ENCODE measurements around the gene TMEM245.
A peak's percentile ranks its signal among the peaks of the same experiment; 100 is the strongest.

The TMEM245 gene

GRCh38 chr9:109110329-109111021, 9.3 kb downstream of the TMEM245 start (continued):
- no peak for TF ChIP-seq ZNF501 (tag by site-specific recombination; IDR thresholded peaks at IDR 0.05)
- peak; percentile 82 for TF ChIP-seq FEZF1 (tag by site-specific recombination; IDR thresholded peaks at IDR 0.05)

GRCh38 chr9:109109967-109110328, 9.8 kb downstream of the TMEM245 start:
- Histone ChIP-seq H3K9me3 (ENCODE audit: control insufficient read depth, insufficient read depth, low read depth, low read length) (no peaks in the 10 kb centered on the region), H3K4me1 (ENCODE audit: control insufficient read depth, insufficient read depth, low read length) (peaks cover 23% of the 10 kb centered on the region), H3K36me3 (ENCODE audit: control insufficient read depth in 2 of 2, insufficient read depth in 1 of 2, low read length in 2 of 2) (peaks cover 0 to 10% of the 10 kb centered on the region in 2 experiments; a peak in 2 of 3 replicates), H3K27ac (ENCODE audit: extremely low read depth, low read depth, low read length) (no peak overlapping the region), H3K4me3 (ENCODE audit: low read depth, low read length) (no peak overlapping the region)
- ChIA-PET CTCF (interaction anchor here (0.6 to 1.5 kb wide), 5 partner anchors 10 to 197 kb away, joined by 3 read pairs; partner anchors contain the start of gene TMEM245), POLR2A (interaction anchor here (1.4 to 3.1 kb wide), 2 partner anchors 9 to 13 kb away, joined by 5 to 32 read pairs; partner anchors contain the start of gene TMEM245)
- TF ChIP-seq GLIS1 (tag by site-specific recombination; IDR thresholded peaks at IDR 0.05) (no peak), ZFP37 (tag by site-specific recombination; IDR thresholded peaks at IDR 0.05) (no peak), ZNF138 (tag by site-specific recombination; IDR thresholded peaks at IDR 0.05; ENCODE audit: borderline replicate concordance) (no peak), ZNF664 (tag by site-specific recombination; IDR thresholded peaks at IDR 0.05) (no peak), SP3 (tag by site-specific recombination; IDR thresholded peaks at IDR 0.05) (no peak), ZNF354C (tag by site-specific recombination; IDR thresholded peaks at IDR 0.05; ENCODE audit: borderline replicate concordance, low read depth) (no peak), PBX3 (CRISPR knock-in tag; IDR thresholded peaks at IDR 0.05) (no peak), ZNF398 (tag by site-specific recombination; IDR thresholded peaks at IDR 0.05) (no peak), ZFP3 (tag by site-specific recombination; IDR thresholded peaks at IDR 0.05; ENCODE audit: low read depth) (no peak), SALL2 (tag by site-specific recombination; IDR thresholded peaks at IDR 0.05; ENCODE audit: borderline replicate concordance) (no peak)

- POLR2A ChIA-PET = interaction anchor here (3.1 kb wide), 1 partner anchor 11 kb away, joined by 32 read pairs; the partner anchor contains the start of gene TMEM245
- peak; percentile 92 for TF ChIP-seq PRDM4 (tag by site-specific recombination; IDR thresholded peaks at IDR 0.05)
- no peak for TF ChIP-seq ZNF654 (tag by site-specific recombination; IDR thresholded peaks at IDR 0.05; ENCODE audit: low read depth)
- CTCF ChIA-PET = interaction anchor here (1.5 kb wide), 1 partner anchor 11 kb away, joined by 3 read pairs; the partner anchor contains the start of gene TMEM245
- Histone ChIP-seq H3K4me1 (ENCODE audit: control insufficient read depth, insufficient read depth, low read length) (peaks cover 21% of the 10 kb centered on the region), H3K27ac (ENCODE audit: extremely low read depth, low read depth, low read length) (no peak overlapping the region), H3K9me3 (ENCODE audit: control insufficient read depth, insufficient read depth, low read depth, low read length) (no peaks in the 10 kb centered on the region), H3K36me3 (ENCODE audit: control insufficient read depth in 2 of 2, insufficient read depth in 1 of 2, low read length in 2 of 2) (peaks cover 0 to 23% of the 10 kb centered on the region in 2 experiments; a peak in 2 of 3 replicates), H3K4me3 (ENCODE audit: low read depth, low read length) (no peak overlapping the region)
Observed at GRCh38 chr9:109108318-109108717, 11.4 kb downstream of the TMEM245 start.
